Measurements from ENCODE around the gene ZNF253. TPM values are rescaled to one million over a fixed set of nuclear protein-coding genes. Genes with fewer than 3 reads are reported as not detected.

ZNF253 gene
- total and polyA plus RNA-seq, 2 of the 8 experiments (the other 6 are each of a cell fraction or from before 2014, with no cell fraction given): 8.3 to 64.0 TPM

- TF ChIP-seq CHD7 (IDR thresholded peaks at IDR 0.05; ENCODE audit: insufficient replicate concordance, low read length) (no peak), EZH2 (IDR thresholded peaks at IDR 0.05; ENCODE audit: low read depth, low read length, severe bottlenecking) (no peak), MAFK (IDR thresholded peaks at IDR 0.05; ENCODE audit: low read depth, low read length) (no peak), SIN3A (conservative IDR thresholded peaks at IDR 0.05 in 1 of 2, IDR thresholded peaks at IDR 0.05 in 1 of 2; ENCODE audit: low read depth in 1 of 2, low read length in 2 of 2) (no peak), PHF8 (conservative IDR thresholded peaks at IDR 0.05; ENCODE audit: low read depth, low read length) (no peak), POU5F1 (IDR thresholded peaks at IDR 0.05; ENCODE audit: low read depth, low read length) (no peak), CBX8 (IDR thresholded peaks at IDR 0.05; ENCODE audit: borderline replicate concordance, low read depth, low read length) (no peak), CEBPB (IDR thresholded peaks at IDR 0.05; ENCODE audit: low read depth, low read length) (no peak), BRCA1 (IDR thresholded peaks at IDR 0.05; ENCODE audit: low read depth, low read length) (no peak), NANOG (IDR thresholded peaks at IDR 0.05; ENCODE audit: insufficient read depth, low read depth, low read length, poor library complexity, severe bottlenecking) (no peak), SUZ12 (IDR thresholded peaks at IDR 0.05; ENCODE audit: low read length) (no peak)
Measured at GRCh38 chr19:19858751-19859150, 6.9 kb upstream of the ZNF253 start (continued).

Measured in H1 (cell line).